ENCODE measurements around the gene XPC.

XPC gene

GRCh38 chr3:14130707-14131106 lies 47.7 kb downstream of the XPC start:
- intact Hi-C loops (cut with DNase I; ENCODE audit: low total_unique reads): no loop called here
- Histone ChIP-seq H3K27ac (no peak overlapping the region), H3K36me3 (peaks cover 70 to 80% (median 79%) of the 10 kb centered on the region in 3 donors), H3K27me3 (no peaks in the 10 kb centered on the region), H3K4me1 (peaks cover 0 to 28% (median 19%) of the 10 kb centered on the region in 4 donors), H3K4me3 (no peak overlapping the region), H3K9me3 (no peaks in the 10 kb centered on the region)
- DNase-seq: no peak
- TF ChIP-seq CTCF (IDR thresholded peaks at IDR 0.05): no peak

GRCh38 chr3:14130230-14130629 lies 48.2 kb downstream of the XPC start:
- Histone ChIP-seq H3K36me3 (peaks cover 65 to 75% (median 74%) of the 10 kb centered on the region in 3 donors), H3K4me1 (peaks cover 0 to 28% (median 19%) of the 10 kb centered on the region in 4 donors), H3K27ac (no peak overlapping the region), H3K27me3 (no peaks in the 10 kb centered on the region), H3K9me3 (no peaks in the 10 kb centered on the region), H3K4me3 (no peak overlapping the region)
- TF ChIP-seq CTCF (IDR thresholded peaks at IDR 0.05): no peak
- no peak for DNase-seq
- intact Hi-C loops (cut with DNase I; ENCODE audit: low total_unique reads): no loop called here

- H3K27me3 ChIP-seq: no peaks in the 10 kb centered on the region
- H3K9me3 ChIP-seq: no peaks in the 10 kb centered on the region
- intact Hi-C loops (cut with DNase I; ENCODE audit: low total_unique reads): loop anchor here (5.0 to 10.0 kb wide), 3 partner anchors 232 to 816 kb away; partner anchors contain the start of gene NR2C2
- H3K4me3 ChIP-seq: no peak overlapping the region
- H3K36me3 ChIP-seq: peaks cover 56 to 65% (median 65%) of the 10 kb centered on the region in 3 donors
- no peak for TF ChIP-seq CTCF (IDR thresholded peaks at IDR 0.05)
- peaks cover 0 to 28% (median 19%) of the 10 kb centered on the region in 4 donors for H3K4me1 ChIP-seq
- DNase-seq: no peak
- no peak overlapping the region for H3K27ac ChIP-seq
These were observed 49.1 kb downstream of the XPC start for GRCh38 chr3:14129296-14129695.

GRCh38 chr3:14128724-14129123 lies 49.7 kb downstream of the XPC start:
- H3K27me3 ChIP-seq: no peaks in the 10 kb centered on the region
- TF ChIP-seq CTCF (IDR thresholded peaks at IDR 0.05): no peak
- H3K9me3 ChIP-seq: no peaks in the 10 kb centered on the region
- no peak for DNase-seq
- H3K4me1 ChIP-seq: peaks cover 0 to 32% (median 24%) of the 10 kb centered on the region in 4 donors
- H3K4me3 ChIP-seq: no peak overlapping the region
- peaks cover 50 to 60% (median 59%) of the 10 kb centered on the region in 3 donors for H3K36me3 ChIP-seq
- H3K27ac ChIP-seq: peak overlapping the region; percentile 30 to 93
- intact Hi-C loops (cut with DNase I; ENCODE audit: low total_unique reads): loop anchor here (5.0 to 10.0 kb wide), 3 partner anchors 231 to 816 kb away; partner anchors contain the start of gene NR2C2

- Histone ChIP-seq H3K9me3 (no peaks in the 10 kb centered on the region), H3K4me1 (peaks cover 0 to 39% (median 29%) of the 10 kb centered on the region in 4 donors), H3K27ac (peak overlapping the region; percentile 93 to 94), H3K4me3 (no peak overlapping the region), H3K36me3 (peaks cover 39 to 49% (median 48%) of the 10 kb centered on the region in 3 donors), H3K27me3 (no peaks in the 10 kb centered on the region)
- intact Hi-C loops (cut with DNase I; ENCODE audit: low total_unique reads): loop anchor here (5.0 to 10.0 kb wide), 3 partner anchors 230 to 817 kb away; partner anchors contain the start of gene NR2C2
- DNase-seq: no peak
- no peak for TF ChIP-seq CTCF (IDR thresholded peaks at IDR 0.05)
These were observed 50.8 kb downstream of the XPC start for GRCh38 chr3:14127516-14128161.
